ENCODE data around the gene AMER3. TPM values are rescaled to one million over a fixed set of nuclear protein-coding genes. Genes with fewer than 3 reads are reported as not detected.

The AMER3 gene
- total and polyA plus RNA-seq, 2 of the 8 experiments (the other 6 are each of a cell fraction or from before 2014, with no cell fraction given): 0.15 to 0.19 TPM

- H3K56ac ChIP-seq (replicated peaks; ENCODE audit: insufficient read length, low read depth, low read length): no peak overlapping the region
- no peaks in the 10 kb centered on the region for H3K27me3 ChIP-seq (replicated peaks in 1 of 4; ENCODE audit: control insufficient read depth in 3 of 4, extremely low read depth in 1 of 4, insufficient read depth in 3 of 4, low read length in 3 of 4)
- no peak overlapping the region for H4K5ac ChIP-seq (ENCODE audit: insufficient read length, low read depth, low read length)
- H2AFZ ChIP-seq (ENCODE audit: low read length): no peak overlapping the region
- H4K20me1 ChIP-seq (replicated peaks in 1 of 2; ENCODE audit: control insufficient read depth in 1 of 2, insufficient read depth in 2 of 2, low read length in 2 of 2): no peaks in the 10 kb centered on the region
- H3K36me3 ChIP-seq (ENCODE audit: control insufficient read depth in 2 of 4, insufficient read depth in 4 of 4, low read length in 3 of 4): no peaks in the 10 kb centered on the region
- H3K4me2 ChIP-seq (ENCODE audit: insufficient read depth in 1 of 2, low read depth in 2 of 2, low read length in 2 of 2): no peak overlapping the region
- no peak overlapping the region for H2BK5ac ChIP-seq (ENCODE audit: low read depth, low read length)
- TF ChIP-seq ASH2L (IDR thresholded peaks at IDR 0.05; ENCODE audit: low read length): no peak
- TF ChIP-seq ZNF274 (IDR thresholded peaks at IDR 0.05; ENCODE audit: borderline replicate concordance, extremely low read depth, low read length): no peak
- no peak for TF ChIP-seq SP1 (IDR thresholded peaks at IDR 0.05; ENCODE audit: low read depth, low read length)
- no peak for TF ChIP-seq TBP (IDR thresholded peaks at IDR 0.05; ENCODE audit: low read depth, low read length)
- TF ChIP-seq NANOG (IDR thresholded peaks at IDR 0.05; ENCODE audit: insufficient read depth, low read depth, low read length, poor library complexity, severe bottlenecking): no peak
- TF ChIP-seq BCL11A (IDR thresholded peaks at IDR 0.05; ENCODE audit: low read depth in 2 of 2, low read length in 2 of 2): no peak
- no peak for TF ChIP-seq ATF3 (IDR thresholded peaks at IDR 0.05; ENCODE audit: insufficient read depth, low read depth, low read length)
- no peak for TF ChIP-seq CREB1 (IDR thresholded peaks at IDR 0.05)
- no peaks in the 10 kb centered on the region for H3K79me2 ChIP-seq (ENCODE audit: control insufficient read depth in 1 of 2, insufficient read depth in 2 of 2, low read length in 2 of 2)
- H3K9ac ChIP-seq (replicated peaks in 1 of 4; ENCODE audit: extremely low read depth in 1 of 4, low read depth in 3 of 4, low read length in 3 of 4): no peak overlapping the region
- no peak overlapping the region for H2BK15ac ChIP-seq (ENCODE audit: low read length)
- no peak overlapping the region for H2BK12ac ChIP-seq (ENCODE audit: low read depth, low read length)
- FAIRE-seq (no peak), DNase-seq (ENCODE audit: low read depth in 1 of 2, low spot score in 2 of 2) (no peak)
- no peak overlapping the region for H3K4me3 ChIP-seq (ENCODE audit: extremely low read depth in 1 of 4, insufficient read depth in 2 of 4, low read depth in 3 of 4, low read length in 4 of 4)
- H2BK20ac ChIP-seq (ENCODE audit: low read length): no peak overlapping the region
- no peak overlapping the region for H2AK5ac ChIP-seq (ENCODE audit: low read depth, low read length)
- no peak overlapping the region for H4K8ac ChIP-seq (ENCODE audit: extremely low read depth, insufficient read depth, low read length)
- no peak overlapping the region for H3K23ac ChIP-seq (ENCODE audit: insufficient read length)
- no peaks in the 10 kb centered on the region for H3K9me3 ChIP-seq (ENCODE audit: insufficient read depth in 2 of 2, low read depth in 1 of 2, low read length in 1 of 2)
- H4K91ac ChIP-seq (replicated peaks; ENCODE audit: insufficient read length, low read length): no peak overlapping the region
- CTCF ChIA-PET (ENCODE audit: partially characterized antibody): interaction anchor here (1.1 to 1.9 kb wide), 5 partner anchors 12 to 89 kb away, joined by 3 to 6 read pairs (median 4); no protein-coding TSS in a partner anchor
- H3K79me1 ChIP-seq (ENCODE audit: low read depth, low read length): no peaks in the 10 kb centered on the region
- no peak overlapping the region for H3K4ac ChIP-seq (replicated peaks; ENCODE audit: insufficient read length, low read depth, low read length)
- H3K14ac ChIP-seq (ENCODE audit: insufficient read length): no peak overlapping the region
- no peak overlapping the region for H2BK120ac ChIP-seq (replicated peaks; ENCODE audit: low read depth, low read length)
- H3K18ac ChIP-seq (ENCODE audit: extremely low read depth, low read length): no peak overlapping the region
- H3K4me1 ChIP-seq (replicated peaks in 1 of 4; ENCODE audit: control insufficient read depth in 3 of 4, insufficient read depth in 4 of 4, low read length in 3 of 4): no peaks in the 10 kb centered on the region
- no peaks in the 10 kb centered on the region for H3K23me2 ChIP-seq (ENCODE audit: low read depth, low read length)
- 90% methylated on average over 20 of the region's 22 CpGs; no CpG with 5 or more reads in 1 of the 2 experiments for WGBS, 2 experiments (ENCODE audit: extremely low coverage in 1 of 2, insufficient coverage in 1 of 2, insufficient read length in 1 of 2, insufficient replicate concordance in 2 of 2, low coverage in 1 of 2, low lambda C conversion rate in 2 of 2, missing lambda C conversion rate in 1 of 2)
- H3K27ac ChIP-seq (ENCODE audit: low read depth, low read length): no peak overlapping the region
- POLR2A ChIA-PET (ENCODE audit: partially characterized antibody): no interaction called here
Measured at GRCh38 chr2:130762910-130763385, 7.6 kb downstream of the AMER3 start.

Measured in H1 (cell line).